IMR-90 (cell line): ENCODE data around the gene PIPOX. TPM values are rescaled to one million over a fixed set of nuclear protein-coding genes. Genes with fewer than 3 reads are reported as not detected.

Experiments used
- ATAC-seq: fragments of 200-7000 bp; cut with Tn5 transposase; 2 replicates; pipeline ENCODE4 v1.9.1; 2020; ENCODE audit warnings: low read depth, mild to moderate bottlenecking, moderate library complexity
- BruUV-seq: library from RNA; stranded (reverse); fragments of 400-500 nt; replicated peaks from 2 replicates; lab custom pipeline; 2021; lab: Mats Ljungman, UMichigan
- CTCF ChIA-PET: fragments of 300-600 bp; formaldehyde crosslinking; extraction: SDS; loops from one replicate; lab custom pipeline; 2021; ENCODE audit warnings: antibody characterized with exemption; lab: Yijun Ruan, JAX
- POLR2A ChIA-PET: fragments of 300-600 bp; sonication (Branson Sonifier 250); formaldehyde crosslinking; loops from one replicate; lab custom pipeline; 2022; ENCODE audit warnings: antibody characterized with exemption; ENCODE audit not compliant: unreplicated experiment; lab: Charles Lee
- DNase-seq: peaks from one replicate; pipeline ENCODE4 v3.0.0; 2013
- H2AFZ ChIP-seq: replicated peaks from 2 replicates; pipeline ENCODE3; 2013; ENCODE audit warnings: low read length, mild to moderate bottlenecking; ENCODE audit not compliant: poor library complexity
- H2AK5ac ChIP-seq: 2 replicates; pipeline ENCODE4 v1.6.1; 2013; ENCODE audit warnings: low read depth, low read length, inconsistent platforms
- H2AK9ac ChIP-seq: replicated peaks from 2 replicates; pipeline ENCODE3; 2013; ENCODE audit warnings: mild to moderate bottlenecking, low read depth, low read length, moderate library complexity; ENCODE audit not compliant: poor library complexity
- H2BK120ac ChIP-seq: 2 replicates; pipeline ENCODE4 v1.6.1; 2013; ENCODE audit warnings: low read depth, low read length, inconsistent platforms
- H2BK15ac ChIP-seq: 3 replicates; pipeline ENCODE4 v1.6.1; 2013; ENCODE audit warnings: low read depth, low read length, inconsistent platforms
- H2BK20ac ChIP-seq: 2 replicates; pipeline ENCODE4 v1.6.1; 2013; ENCODE audit warnings: low read depth, mild to moderate bottlenecking, inconsistent platforms, low read length, moderate library complexity
- H2BK5ac ChIP-seq: 2 replicates; pipeline ENCODE4 v1.6.1; 2013; ENCODE audit warnings: mild to moderate bottlenecking, low read depth, low read length, inconsistent platforms; ENCODE audit not compliant: poor library complexity, severe bottlenecking
- H3K14ac ChIP-seq: replicated peaks from 2 replicates; pipeline ENCODE4 v1.6.1; 2013; ENCODE audit warnings: low read depth, low read length, inconsistent platforms
- H3K18ac ChIP-seq: 2 replicates; pipeline ENCODE4 v1.6.1; 2013; ENCODE audit warnings: low read depth, low read length, control low read depth
- H3K23ac ChIP-seq: 2 replicates; pipeline ENCODE4 v1.6.1; 2013; ENCODE audit warnings: low read depth, low read length, inconsistent platforms
- H3K27ac ChIP-seq: 2 replicates; pipeline ENCODE4 v1.5.1; 2013; ENCODE audit warnings: mild to moderate bottlenecking, control low read depth, low read length; ENCODE audit not compliant: insufficient read depth
- H3K27me3 ChIP-seq: 2 replicates; pipeline ENCODE4 v1.6.1; 2013; ENCODE audit warnings: low read length; ENCODE audit not compliant: control insufficient read depth, insufficient read depth
- H3K36me3 ChIP-seq: 2 replicates; pipeline ENCODE4 v1.6.1; 2013; ENCODE audit warnings: low read length, mixed read lengths; ENCODE audit not compliant: control insufficient read depth, insufficient read depth
- H3K4ac ChIP-seq: 2 replicates; pipeline ENCODE4 v1.6.1; 2013; ENCODE audit warnings: low read depth, low read length, inconsistent platforms
- H3K4me1 ChIP-seq: 2 replicates; pipeline ENCODE4 v1.6.1; 2013; ENCODE audit warnings: low read length, mixed read lengths; ENCODE audit not compliant: control insufficient read depth, insufficient read depth
- H3K4me2 ChIP-seq: 2 replicates; pipeline ENCODE4 v1.6.1; 2013; ENCODE audit warnings: low read depth, mild to moderate bottlenecking, control low read depth, low read length, moderate library complexity
- H3K4me3 ChIP-seq: 2 replicates; pipeline ENCODE4 v1.5.1; 2013; ENCODE audit warnings: low read depth, mild to moderate bottlenecking, control low read depth, low read length, moderate library complexity; ENCODE audit not compliant: insufficient read depth
- H3K56ac ChIP-seq: 2 replicates; pipeline ENCODE4 v1.6.1; 2013; ENCODE audit warnings: low read length, inconsistent platforms; ENCODE audit not compliant: insufficient read depth; ENCODE audit errors: extremely low read depth
- H3K79me1 ChIP-seq, 2 experiments: 2 replicates each; pipeline ENCODE4 v1.6.1; 2013; ENCODE audit warnings: low read length in 2 of 2, inconsistent platforms in 1 of 2, low read depth in 1 of 2
- H3K9ac ChIP-seq: 2 replicates; pipeline ENCODE4 v1.6.1; 2013; ENCODE audit warnings: low read depth, low read length, control low read depth
- H3K9me1 ChIP-seq: 2 replicates; pipeline ENCODE4 v1.6.1; 2013; ENCODE audit warnings: low read length, inconsistent platforms; ENCODE audit not compliant: insufficient read depth
- H3K9me3 ChIP-seq: 2 replicates; pipeline ENCODE4 v1.6.1; 2013; ENCODE audit warnings: low read length; ENCODE audit not compliant: control insufficient read depth, insufficient read depth
- H4K20me1 ChIP-seq: 2 replicates; pipeline ENCODE4 v1.6.1; 2013; ENCODE audit warnings: low read length, inconsistent platforms; ENCODE audit not compliant: insufficient read depth
- H4K5ac ChIP-seq: 2 replicates; pipeline ENCODE4 v1.6.1; 2013; ENCODE audit warnings: mild to moderate bottlenecking, low read depth, low read length, control low read depth
- H4K8ac ChIP-seq, 2 experiments: 2 replicates each; pipeline ENCODE4 v1.6.1; 2013; ENCODE audit warnings: low read depth in 2 of 2, low read length in 2 of 2, control low read depth in 1 of 2, inconsistent platforms in 1 of 2
- H4K91ac ChIP-seq: 2 replicates; pipeline ENCODE4 v1.6.1; 2013; ENCODE audit warnings: low read depth, low read length, inconsistent platforms; ENCODE audit not compliant: insufficient read depth
- BHLHE40 ChIP-seq: fragments of 150-350 bp; IDR thresholded peaks from 2 replicates; pipeline ENCODE4 v1.6.1; 2016; ENCODE audit warnings: mild to moderate bottlenecking, low read depth, low read length
- CEBPB ChIP-seq: IDR thresholded peaks from 2 replicates; pipeline ENCODE4 v1.6.1; 2012; ENCODE audit warnings: low read depth, low read length, improper control_type of control experiment
- CHD1 ChIP-seq: IDR thresholded peaks from 2 replicates; pipeline ENCODE4 v1.6.1; 2012; ENCODE audit warnings: low read depth, low read length, improper control_type of control experiment
- CTCF ChIP-seq: conservative IDR thresholded peaks from 2 replicates; pipeline ENCODE4 v1.5.1; 2012; ENCODE audit warnings: mild to moderate bottlenecking, low read depth, low read length, improper control_type of control experiment
- FOS ChIP-seq: fragments of 150-350 bp; IDR thresholded peaks from 2 replicates; pipeline ENCODE4 v1.6.1; 2016; ENCODE audit warnings: low read depth, low read length
- MAFK ChIP-seq: IDR thresholded peaks from 2 replicates; pipeline ENCODE4 v1.6.1; 2012; ENCODE audit warnings: low read depth, low read length, improper control_type of control experiment
- MAZ ChIP-seq: IDR thresholded peaks from 2 replicates; pipeline ENCODE4 v1.6.1; 2012; ENCODE audit warnings: low read depth, mild to moderate bottlenecking, low read length, improper control_type of control experiment, moderate library complexity, borderline replicate concordance
- NFE2L2 ChIP-seq: fragments of 150-350 bp; IDR thresholded peaks from 2 replicates; pipeline ENCODE4 v1.6.1; 2016; ENCODE audit warnings: low read depth, mild to moderate bottlenecking, low read length
- POLR2A ChIP-seq: IDR thresholded peaks from 2 replicates; pipeline ENCODE4 v1.6.1; 2012; ENCODE audit warnings: mild to moderate bottlenecking, low read depth, low read length
- RAD21 ChIP-seq: IDR thresholded peaks from 2 replicates; pipeline ENCODE4 v1.6.1; 2012; ENCODE audit warnings: low read length, improper control_type of control experiment
- SMC3 ChIP-seq: fragments of 150-350 bp; IDR thresholded peaks from 2 replicates; pipeline ENCODE4 v1.6.1; 2016; ENCODE audit warnings: low read depth, mild to moderate bottlenecking, antibody characterized with exemption, low read length, moderate library complexity
- WGBS, 2 experiments: methylation state at CpG; one replicate each; pipeline versions ENCODE4 v1.1.5 to v1.1.7; 2013; ENCODE audit warnings: missing lambda C conversion rate in 2 of 2; ENCODE audit not compliant: insufficient read length in 1 of 2; ENCODE audit errors: extremely low coverage in 2 of 2; 5-methylcytosine and 5-hydroxymethylcytosine counted together
- dilution Hi-C: fragments of 300-500 bp; cut with HindIII; formaldehyde crosslinking; loops from one replicate; pipeline ENCODE4 v1.14.3; 2018; ENCODE audit warnings: low sequenced_read_pairs; ENCODE audit not compliant: unreplicated experiment
- in situ Hi-C: fragments of 300-500 bp; cut with MboI; formaldehyde crosslinking; loops from 3 replicates; pipeline ENCODE4 v1.14.3; 2019; ENCODE audit warnings: low sequenced_read_pairs, inconsistent platforms, mixed read lengths
- intact Hi-C: fragments of 100-400 bp; cut with micrococcal nuclease; formaldehyde crosslinking; loops from 2 replicates; pipeline ENCODE4 v1.10.0; 2022
- polyA plus RNA-seq, 3 experiments: library from polyadenylated mRNA; depleted of rRNA; stranded (reverse); fragments of >200 nt; gene quantifications; 2 replicates each; pipeline ENCODE4 v1.2.3, GENCODE V29; 2012; ENCODE audit warnings: low replicate concordance in 1 of 3
- total RNA-seq: library from RNA; depleted of rRNA; stranded (reverse); fragments of >200 nt; gene quantifications from 2 replicates; pipeline ENCODE4 v1.2.3, GENCODE V29; 2012

The PIPOX gene
- total and polyA plus RNA-seq, 2 of the 4 experiments (the other 2 are of a cell fraction): 0.43 to 1.3 TPM

GRCh38 chr17:29046473-29046839 lies 3.5 kb downstream of the PIPOX start:
- DNase-seq: no peak
- no peaks in the 10 kb centered on the region for H4K20me1 ChIP-seq
- peaks cover 2% of the 10 kb centered on the region; the same call in 1 of the 2 replicates for H3K9me1 ChIP-seq
- H2BK20ac ChIP-seq: no peak overlapping the region
- H3K9me3 ChIP-seq: no peaks in the 10 kb centered on the region; the same call in 1 of the 2 replicates
- H2AK9ac ChIP-seq: no peak overlapping the region
- no peak overlapping the region for H3K14ac ChIP-seq
- H4K91ac ChIP-seq: no peak overlapping the region
- no peak overlapping the region for H2BK5ac ChIP-seq
- no peak overlapping the region for H4K5ac ChIP-seq
- ATAC-seq: no peak
- H3K4ac ChIP-seq: no peak overlapping the region
- no peak overlapping the region for H2BK15ac ChIP-seq
- no peak for TF ChIP-seq MAFK
- TF ChIP-seq CHD1: no peak
- no peak for TF ChIP-seq CEBPB
- TF ChIP-seq RAD21: no peak
- TF ChIP-seq NFE2L2: no peak
- TF ChIP-seq POLR2A: no peak
- no peak for TF ChIP-seq MAZ
- TF ChIP-seq SMC3: no peak
- TF ChIP-seq BHLHE40: no peak
- TF ChIP-seq CTCF: no peak
- no peak for TF ChIP-seq FOS
- H3K27me3 ChIP-seq: peaks cover 62% of the 10 kb centered on the region
- BruUV-seq: no TSS peak
- no peaks in the 10 kb centered on the region for H3K79me1 ChIP-seq
- CTCF ChIA-PET: no interaction called here
- WGBS, 2 experiments: no CpG with 5 or more reads among the region's 5 CpGs
- no peak overlapping the region for H3K4me2 ChIP-seq
- no peak overlapping the region for H2BK120ac ChIP-seq
- H3K18ac ChIP-seq: no peak overlapping the region
- intact Hi-C loops: loop anchor here (10.0 kb wide), 1 partner anchor 82 kb away; no protein-coding TSS in a partner anchor
- H4K8ac ChIP-seq: no peak overlapping the region
- no peak overlapping the region for H3K56ac ChIP-seq
- no peak overlapping the region for H3K4me3 ChIP-seq
- H3K23ac ChIP-seq: no peak overlapping the region
- no peak overlapping the region for H2AK5ac ChIP-seq
- no peaks in the 10 kb centered on the region for H3K36me3 ChIP-seq
- no peak overlapping the region for H3K27ac ChIP-seq
- in situ Hi-C loops: loop anchor here (10.0 kb wide), 1 partner anchor 58 kb away; no protein-coding TSS in a partner anchor
- H2AFZ ChIP-seq: no peak overlapping the region
- POLR2A ChIA-PET: no interaction called here
- dilution Hi-C loops: no loop called here
- H3K4me1 ChIP-seq: no peaks in the 10 kb centered on the region
- no peak overlapping the region for H3K9ac ChIP-seq
